Amygdala (tissue), 56 donors: Measurements from ENCODE around the gene ITPKB.
"Not testable (repeated sequence)": the region's sequence is repeated elsewhere in the genome, so short reads cannot be mapped to it uniquely, and the experiment has no call there.

Experiments
- DNase-seq, 56 donors: peaks; one replicate each; lab custom pipeline; 2025; lab: John Stamatoyannopoulos, UW

ITPKB gene

GRCh38 chr1:226761322-226761721, 22.2 kb upstream of the ITPKB start:
- no peak for DNase-seq

GRCh38 chr1:226754793-226755533, 15.9 kb upstream of the ITPKB start:
- DNase-seq: no peak

DNA sequence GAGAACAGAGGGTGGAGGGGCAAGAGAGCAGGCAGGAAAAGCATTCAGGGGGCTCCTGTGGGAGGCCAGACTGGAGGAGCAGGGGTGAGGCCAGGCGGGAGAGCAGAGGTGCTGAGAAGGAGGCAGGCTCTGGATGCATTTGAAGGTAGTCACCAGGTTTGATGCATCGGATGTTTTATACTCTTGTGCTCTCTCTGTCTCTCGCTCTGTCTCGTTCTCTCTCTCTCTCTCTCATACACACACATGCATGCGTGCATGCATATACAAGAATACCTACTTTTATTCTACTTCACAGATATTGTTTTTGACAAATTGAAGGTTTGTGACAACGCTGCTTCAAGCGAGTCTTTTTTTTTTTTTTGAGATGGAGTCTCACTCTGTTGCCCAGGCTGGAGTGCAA, 15.0 kb upstream of the ITPKB start:
- no peak for DNase-seq

GRCh38 chr1:226751703-226752102, 12.6 kb upstream of the ITPKB start:
- DNase-seq: no peak

DNA sequence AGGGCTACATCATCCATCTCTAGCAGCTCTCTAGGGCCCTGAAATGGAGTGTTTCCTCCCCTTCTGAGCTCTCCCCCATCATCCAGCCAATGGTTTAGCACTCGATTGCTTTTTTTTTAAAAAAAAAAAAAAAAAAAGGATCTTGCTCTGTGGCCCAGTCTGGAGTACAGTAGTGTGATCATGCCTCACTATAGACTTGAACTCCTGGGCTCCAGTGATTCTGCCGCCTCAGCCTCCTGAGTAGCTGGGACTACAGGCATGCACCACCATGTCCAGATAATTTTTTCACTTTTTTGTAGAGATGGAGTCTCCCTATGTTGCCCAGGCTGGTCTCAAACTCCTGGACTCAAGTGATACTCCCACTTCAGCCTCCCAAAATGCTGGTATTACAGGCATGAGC, 12.1 kb upstream of the ITPKB start:
- no peak for DNase-seq

DNA sequence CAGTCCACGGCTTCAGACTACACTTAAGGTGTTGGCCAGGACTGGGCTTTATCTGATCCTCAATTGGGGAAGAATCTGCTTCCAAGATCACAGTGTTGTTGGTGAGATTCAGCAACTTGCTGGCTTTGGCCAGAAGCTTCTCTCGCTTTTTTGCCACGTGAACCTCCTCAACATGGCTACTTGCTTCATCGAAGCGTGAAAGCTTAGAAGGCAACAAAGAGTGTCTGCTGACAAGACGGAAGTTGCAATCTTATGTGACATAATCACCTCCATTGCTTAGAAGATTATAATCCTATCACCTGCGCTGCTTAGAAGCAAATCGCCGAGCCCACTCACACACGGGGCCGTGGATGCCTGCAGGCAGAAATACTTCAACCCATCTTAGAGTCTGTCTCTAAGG, 10.4 kb upstream of the ITPKB start:
- no peak for DNase-seq

- no peak for DNase-seq
These were observed 9.2 kb upstream of the ITPKB start for GRCh38 chr1:226748306-226748705.

GRCh38 chr1:226747519-226748263, 8.6 kb upstream of the ITPKB start:
- DNase-seq: not testable (repeated sequence)

- DNase-seq: no peak
These were observed 4.2 kb upstream of the ITPKB start for GRCh38 chr1:226743259-226743658.

DNA sequence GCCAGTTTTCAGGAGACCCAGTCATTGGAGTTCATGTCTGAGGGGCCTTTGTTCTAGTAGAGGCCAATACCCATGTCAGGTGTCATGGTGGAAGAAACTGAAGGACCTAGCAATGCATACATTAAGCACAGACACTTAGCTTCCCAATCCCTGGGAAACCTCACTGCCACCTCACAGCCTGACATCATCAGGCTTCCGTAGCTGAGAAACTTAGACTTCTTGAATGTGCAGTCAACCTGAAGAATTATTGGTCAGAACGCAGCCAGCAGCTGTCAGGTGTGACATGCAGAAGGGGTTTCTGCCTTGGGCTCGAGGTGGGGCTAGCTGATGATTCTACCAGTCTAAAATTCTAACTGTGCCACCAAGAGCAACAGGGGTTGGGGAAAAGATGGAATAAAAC, 1.9 kb upstream of the ITPKB start:
- no peak for DNase-seq

- no peak for DNase-seq
These were observed 599 bp upstream of the ITPKB start for GRCh38 chr1:226739696-226740065.

- peak in 11 of 56 donors; percentile 52 to 72 (median 66) for DNase-seq
These were observed 574 bp downstream of the ITPKB start for GRCh38 chr1:226738421-226738994.

DNA sequence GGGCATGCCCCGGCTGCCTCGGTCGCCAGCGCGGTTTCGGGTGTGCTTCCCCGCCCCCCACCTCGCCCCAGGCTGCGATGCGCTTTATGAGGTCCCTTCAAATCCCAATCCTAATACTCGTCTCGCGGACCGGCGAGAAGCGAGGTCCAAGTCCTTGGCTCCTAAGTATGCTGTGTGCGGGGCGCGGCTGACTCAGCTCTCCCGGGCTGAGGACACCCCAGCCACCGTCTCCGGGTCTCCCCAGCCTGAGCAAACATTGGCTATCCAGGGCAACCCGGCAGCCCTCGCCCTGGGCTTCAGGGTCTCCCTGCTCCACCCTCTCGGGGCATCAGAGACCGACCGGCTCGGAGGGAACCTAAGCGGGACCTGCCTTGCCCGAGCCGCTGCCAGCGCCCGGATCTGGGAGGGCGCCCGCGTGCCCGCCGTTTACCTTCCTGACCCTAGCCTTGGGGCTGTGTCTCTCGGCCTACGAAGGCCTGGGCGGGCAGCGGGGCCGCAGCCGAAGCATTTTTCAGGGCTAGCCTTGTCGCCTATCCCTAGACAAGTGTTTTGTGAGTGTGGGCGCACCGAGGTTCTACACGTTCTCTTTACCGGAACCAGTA, 1.2 kb downstream of the ITPKB start:
- DNase-seq: peak in 32 of 56 donors; percentile 11 to 82 (median 62)

DNA sequence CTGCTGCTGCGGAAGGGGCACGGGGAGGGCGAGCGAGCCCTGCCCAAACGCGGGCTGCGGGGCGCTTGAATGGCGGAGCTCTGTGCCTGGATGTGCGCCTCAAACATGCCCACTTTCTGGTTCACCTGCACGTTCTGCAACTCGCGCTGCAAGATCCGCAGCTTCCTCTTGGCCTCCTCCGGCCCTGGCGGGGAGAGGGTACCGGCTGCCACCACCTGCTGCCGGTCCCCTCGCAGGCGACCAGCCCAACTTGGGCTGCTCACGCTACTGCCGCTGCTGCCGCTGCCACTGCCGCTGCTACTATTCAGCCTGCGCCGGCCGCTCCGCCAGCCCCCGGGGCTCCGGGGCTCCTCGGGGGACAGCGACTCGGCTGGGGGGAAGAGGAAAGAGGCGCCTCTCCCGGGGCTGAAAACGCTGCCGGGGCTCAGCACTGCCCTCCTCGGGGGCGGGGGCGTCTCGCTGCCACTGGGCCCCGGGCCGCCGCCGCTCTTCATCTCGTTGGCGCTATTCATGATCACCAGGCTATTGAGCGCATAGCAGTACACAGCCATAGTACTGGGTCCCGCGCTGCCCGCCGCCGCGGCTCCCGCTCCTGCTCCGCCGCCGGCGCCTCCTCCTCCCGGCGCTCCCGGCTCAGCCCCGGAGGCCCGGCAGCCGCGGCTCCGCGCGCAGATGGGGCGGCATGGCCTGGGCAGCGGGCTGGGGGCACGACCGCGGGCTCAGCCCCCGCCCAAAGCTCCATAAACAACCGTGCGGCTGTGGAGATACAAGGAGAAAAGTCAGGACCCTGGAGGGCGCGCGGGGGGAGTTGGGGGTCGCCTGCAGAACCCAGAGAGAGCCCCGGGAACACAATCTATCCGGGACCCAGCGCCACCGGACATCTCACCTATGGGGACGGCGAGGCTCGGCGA, 1.9 kb downstream of the ITPKB start:
- peak in 42 of 56 donors; percentile 26 to 80 (median 59) for DNase-seq

DNA sequence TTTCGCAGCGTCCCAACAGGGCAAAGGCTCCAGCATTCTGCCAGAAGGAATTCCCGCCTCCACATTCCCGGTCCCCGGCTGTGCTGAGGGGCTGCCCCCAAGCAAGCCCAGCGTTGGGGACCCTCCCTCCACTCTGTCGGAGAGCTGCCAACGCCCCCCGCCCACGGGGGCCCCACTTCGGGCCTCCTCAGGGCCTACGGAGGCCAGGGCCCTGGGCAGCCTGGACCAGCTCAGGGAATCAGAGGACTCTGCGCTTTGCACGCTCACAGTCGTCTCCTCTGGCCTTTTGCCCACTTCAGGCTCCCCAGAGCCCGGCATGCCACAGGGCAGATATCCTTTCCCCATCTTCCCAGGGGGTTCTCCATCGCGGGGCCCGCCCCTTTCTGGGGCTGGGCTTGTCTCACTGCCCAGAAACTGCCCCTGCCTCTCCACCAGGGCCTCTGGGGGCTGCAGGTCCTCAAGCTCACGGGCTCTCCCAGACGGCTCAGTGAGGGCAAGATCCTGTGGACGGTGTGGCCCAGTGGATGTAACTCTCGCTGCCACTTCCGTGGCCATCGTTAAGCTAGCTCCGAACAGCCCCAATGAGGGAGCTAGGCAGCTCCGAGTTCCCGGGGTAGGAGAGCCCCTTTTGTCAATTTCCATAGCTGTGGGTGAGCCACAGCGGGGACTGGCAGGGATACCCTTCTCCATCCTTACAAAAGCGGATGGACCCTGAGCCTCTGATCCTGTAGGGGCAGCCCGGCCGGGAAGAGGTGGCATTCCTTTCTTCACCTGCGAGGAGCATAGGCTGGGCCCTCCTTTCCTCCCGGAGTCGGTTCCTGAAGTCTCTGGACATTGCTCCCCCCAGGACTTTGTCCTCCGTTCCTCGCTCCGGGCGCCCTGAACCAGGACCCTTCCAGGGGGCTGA, 2.8 kb downstream of the ITPKB start:
- DNase-seq: peak in 36 of 56 donors; percentile 26 to 72 (median 56)

DNA sequence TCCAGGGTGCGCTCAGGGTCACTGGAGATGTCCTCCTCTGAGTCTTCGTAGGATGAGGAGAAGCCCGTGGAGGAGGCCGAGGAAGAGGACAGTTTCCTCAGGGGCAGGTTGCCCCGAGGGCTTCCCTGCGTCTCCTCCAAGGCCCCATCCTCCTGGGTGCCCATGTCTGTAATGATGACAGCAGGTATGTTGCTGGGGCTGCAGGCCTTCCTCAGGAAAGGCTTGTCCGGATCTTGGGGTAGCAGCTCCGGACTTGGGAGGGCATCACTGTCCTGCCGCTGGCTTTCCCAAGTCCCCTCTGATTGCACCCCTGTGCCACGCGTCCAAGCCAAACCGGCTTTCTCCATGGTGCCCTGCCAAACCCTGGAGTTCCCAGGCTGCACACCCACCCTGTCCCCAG, 3.5 kb downstream of the ITPKB start:
- DNase-seq: no peak

GRCh38 chr1:226734611-226735153, 4.4 kb downstream of the ITPKB start:
- no peak for DNase-seq

GRCh38 chr1:226733876-226734275, 5.2 kb downstream of the ITPKB start:
- DNase-seq: no peak

DNA sequence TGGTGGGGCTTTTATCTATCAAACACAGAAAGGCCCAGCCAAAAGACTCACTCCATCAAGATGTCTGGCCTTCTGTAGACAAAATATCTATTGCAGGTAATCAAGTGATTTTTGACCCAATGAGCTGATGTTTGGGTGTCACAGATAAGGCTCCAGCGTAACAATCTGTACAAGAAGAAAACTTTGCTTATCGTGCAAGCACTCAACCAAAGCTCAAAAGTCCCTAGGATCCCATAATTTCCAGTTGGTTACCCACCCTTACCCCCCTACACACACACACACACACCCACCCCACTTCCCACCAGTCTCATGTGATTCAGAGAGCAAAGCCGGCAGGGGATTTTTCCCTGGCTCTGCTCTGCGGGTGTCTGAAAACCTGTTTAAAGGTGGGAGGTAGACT, 5.8 kb downstream of the ITPKB start:
- no peak for DNase-seq
